Upper lobe of right lung (tissue), 1 donor: ENCODE data around the gene LKAAEAR1. TPM values are rescaled to one million over a fixed set of nuclear protein-coding genes. Genes with fewer than 3 reads are reported as not detected.

Experiments
- ATAC-seq: fragments of 200-7000 bp; cut with Tn5 transposase; one replicate; pipeline ENCODE4 v1.9.1; 2020; ENCODE audit warnings: mild to moderate bottlenecking, moderate library complexity
- DNase-seq: peaks from one replicate; pipeline ENCODE4 v3.0.0-alpha.2; 2020
- H3K27ac ChIP-seq: fragments of 200-600 bp; one replicate; pipeline ENCODE4 v1.8.0; 2022
- H3K27me3 ChIP-seq: fragments of 200-600 bp; one replicate; pipeline ENCODE4 v1.8.0; 2022; ENCODE audit warnings: mild to moderate bottlenecking
- H3K36me3 ChIP-seq: fragments of 200-600 bp; one replicate; pipeline ENCODE4 v1.8.0; 2022
- H3K4me1 ChIP-seq: fragments of 200-600 bp; one replicate; pipeline ENCODE4 v1.8.0; 2022
- H3K4me3 ChIP-seq: fragments of 200-600 bp; one replicate; pipeline ENCODE4 v1.8.0; 2022; ENCODE audit warnings: mild to moderate bottlenecking
- H3K9me3 ChIP-seq: fragments of 200-600 bp; one replicate; pipeline ENCODE4 v1.8.0; 2022
- CTCF ChIP-seq: fragments of 200-600 bp; IDR thresholded peaks from one replicate; pipeline ENCODE4 v1.8.0; 2022; ENCODE audit warnings: antibody characterized with exemption
- intact Hi-C: fragments of 100-400 bp; cut with DNase I; formaldehyde crosslinking; loops from one replicate; pipeline ENCODE4 v1.11.0; 2022
- total RNA-seq: library from RNA; stranded (reverse); fragmentation: NEBNext Ultra II Directional; extraction: Animal tissue kit (Norgen Biotek cat#: 25700); gene quantifications from one replicate; pipeline ENCODE4 v1.2.1, GENCODE V29; 2021
- donor health status: DM: no; HTN: yes; CAD: no; lungs with severe emphysema.

LKAAEAR1 gene
- total RNA-seq, 1 donor from 2014 or later: not detected

GRCh38 chr20:64043768-64044167 is 40.4 kb downstream of the LKAAEAR1 start:
- no peaks in the 10 kb centered on the region for H3K9me3 ChIP-seq
- intact Hi-C loops: no loop called here
- TF ChIP-seq CTCF: no peak
- no peak overlapping the region for H3K4me3 ChIP-seq
- DNase-seq (no peak), ATAC-seq (no peak)
- H3K36me3 ChIP-seq: no peaks in the 10 kb centered on the region
- peaks cover 26% of the 10 kb centered on the region for H3K4me1 ChIP-seq
- H3K27me3 ChIP-seq: peaks cover 38% of the 10 kb centered on the region
- H3K27ac ChIP-seq: no peak overlapping the region

DNA sequence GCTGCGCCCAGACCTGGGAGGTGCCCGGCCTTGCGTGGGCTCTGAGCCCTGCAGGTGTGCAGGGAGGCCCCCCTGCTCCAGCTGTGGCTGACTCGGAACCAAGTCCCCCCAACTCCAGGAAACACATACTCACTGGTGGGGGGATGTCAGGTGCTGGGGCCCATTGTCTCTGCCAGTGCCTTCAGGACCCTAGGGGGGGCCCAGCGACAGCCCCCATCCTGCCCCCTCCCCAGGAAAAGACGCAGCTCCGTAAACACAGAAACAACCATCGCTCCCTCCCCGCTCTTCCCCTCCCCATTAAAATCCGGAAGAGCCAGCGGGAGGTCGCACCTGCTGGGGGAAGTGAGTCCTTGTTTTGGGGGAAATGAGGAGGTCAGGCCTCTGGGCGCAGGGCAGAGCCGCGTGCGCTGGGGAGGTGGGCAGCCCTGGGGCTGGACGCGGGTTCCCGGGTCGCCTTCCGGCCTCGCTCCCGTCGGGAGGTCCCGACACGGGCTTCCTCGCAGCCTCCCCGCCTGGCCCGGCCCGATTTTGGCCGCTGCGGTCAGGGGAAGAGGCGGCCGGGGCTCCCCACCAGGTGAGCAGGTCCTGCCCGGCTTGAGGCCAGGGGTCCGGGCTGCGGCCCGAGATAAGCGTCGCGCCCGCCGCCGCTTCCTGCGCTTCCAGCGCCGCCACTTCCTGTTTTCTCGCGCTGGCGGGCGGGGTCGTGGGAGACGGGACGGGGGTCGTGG is 42.0 kb downstream of the LKAAEAR1 start:
- Histone ChIP-seq H3K9me3 (no peaks in the 10 kb centered on the region), H3K27ac (peak overlapping the region; percentile 77), H3K36me3 (no peaks in the 10 kb centered on the region), H3K27me3 (peaks cover 35% of the 10 kb centered on the region), H3K4me1 (peaks cover 40% of the 10 kb centered on the region), H3K4me3 (peak overlapping the region; percentile 50)
- intact Hi-C loops: no loop called here
- no peak for ATAC-seq
- TF ChIP-seq CTCF: no peak
- no peak for DNase-seq

GRCh38 chr20:64041781-64042053 is 42.5 kb downstream of the LKAAEAR1 start:
- peak overlapping the region; percentile 77 for H3K27ac ChIP-seq
- intact Hi-C loops: no loop called here
- TF ChIP-seq CTCF: no peak
- peaks cover 40% of the 10 kb centered on the region for H3K4me1 ChIP-seq
- DNase-seq (no peak), ATAC-seq (no peak)
- H3K9me3 ChIP-seq: no peaks in the 10 kb centered on the region
- peaks cover 40% of the 10 kb centered on the region for H3K27me3 ChIP-seq
- no peaks in the 10 kb centered on the region for H3K36me3 ChIP-seq
- peak overlapping the region; percentile 50 for H3K4me3 ChIP-seq

- peak overlapping the region; percentile 77 for H3K27ac ChIP-seq
- no peaks in the 10 kb centered on the region for H3K9me3 ChIP-seq
- ATAC-seq: no peak
- H3K36me3 ChIP-seq: no peaks in the 10 kb centered on the region
- H3K4me1 ChIP-seq: peaks cover 40% of the 10 kb centered on the region
- H3K27me3 ChIP-seq: peaks cover 44% of the 10 kb centered on the region
- no peak for DNase-seq
- intact Hi-C loops: no loop called here
- peak overlapping the region; percentile 50 for H3K4me3 ChIP-seq
- TF ChIP-seq CTCF: no peak
Observed at GRCh38 chr20:64041040-64041780, 43.0 kb downstream of the LKAAEAR1 start.

DNA sequence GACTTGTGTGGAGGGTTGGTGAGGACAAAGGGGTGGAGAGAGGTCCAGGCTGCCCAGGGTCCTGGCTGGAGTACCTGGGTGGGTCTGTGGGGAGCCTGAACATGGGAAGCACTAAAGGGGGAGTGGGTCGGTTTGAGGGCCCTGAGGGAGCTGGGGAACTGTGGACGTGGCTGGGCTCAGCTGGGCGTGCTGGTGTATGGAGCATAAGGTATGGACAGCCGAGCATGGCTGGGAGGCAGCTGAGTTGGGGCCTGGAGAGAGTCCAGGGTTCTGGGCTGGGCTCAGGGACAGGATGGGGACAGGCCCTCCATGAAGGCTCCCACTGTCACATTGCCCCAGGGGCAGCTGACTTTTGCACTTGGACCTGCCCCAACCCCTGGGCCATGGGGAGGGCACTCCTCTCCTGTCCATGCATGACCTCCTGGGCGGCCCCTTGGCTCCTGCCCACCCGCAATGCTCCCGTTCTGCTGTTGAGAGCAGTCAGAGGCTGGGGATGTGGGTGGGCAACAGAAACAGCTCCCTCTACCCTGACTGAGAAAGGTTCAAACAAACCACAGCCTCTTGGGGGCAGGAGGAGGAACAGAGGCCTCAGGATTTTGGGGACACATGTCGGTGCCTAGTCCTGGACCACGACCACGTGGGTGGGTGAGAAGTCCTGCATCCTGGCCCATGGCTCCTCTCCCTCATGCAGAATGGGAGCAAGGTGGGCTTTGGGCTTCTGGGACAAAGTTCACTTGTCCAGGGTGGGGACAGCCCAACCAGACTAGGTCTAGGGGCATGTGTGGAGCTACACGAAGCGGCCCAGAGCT is 43.8 kb downstream of the LKAAEAR1 start:
- intact Hi-C loops: no loop called here
- TF ChIP-seq CTCF: no peak
- ATAC-seq: no peak
- no peaks in the 10 kb centered on the region for H3K9me3 ChIP-seq
- H3K4me3 ChIP-seq: no peak overlapping the region
- DNase-seq: no peak
- peaks cover 40% of the 10 kb centered on the region for H3K4me1 ChIP-seq
- no peak overlapping the region for H3K27ac ChIP-seq
- H3K36me3 ChIP-seq: no peaks in the 10 kb centered on the region
- peaks cover 46% of the 10 kb centered on the region for H3K27me3 ChIP-seq
